NCI-H524 treated with DMSO at 0.1 percent for 48 hours (cell line): ENCODE data around the gene ACACA.

ENCODE experiments used
- DNase-seq: peaks from one replicate; lab custom pipeline; 2025; lab: John Stamatoyannopoulos, UW

ACACA gene

GRCh38 chr17:37344519-37344918 lies 62.1 kb downstream of the ACACA start:
- no peak for DNase-seq

- no peak for DNase-seq
These were observed 64.0 kb downstream of the ACACA start for GRCh38 chr17:37342589-37342988.

- no peak for DNase-seq
These were observed 65.8 kb downstream of the ACACA start for GRCh38 chr17:37340804-37341203.

GRCh38 chr17:37339321-37339720 lies 67.3 kb downstream of the ACACA start:
- no peak for DNase-seq

- no peak for DNase-seq
These were observed 67.8 kb downstream of the ACACA start for GRCh38 chr17:37338847-37339246.

GRCh38 chr17:37327341-37328090 lies 79.1 kb downstream of the ACACA start:
- DNase-seq: no peak

GRCh38 chr17:37322826-37323561 lies 83.6 kb downstream of the ACACA start:
- DNase-seq: peak; percentile 74

- DNase-seq: no peak
These were observed 84.5 kb downstream of the ACACA start for GRCh38 chr17:37322106-37322505.

GRCh38 chr17:37318931-37319594 lies 87.6 kb downstream of the ACACA start:
- DNase-seq: no peak

- DNase-seq: no peak
These were observed 88.8 kb downstream of the ACACA start for GRCh38 chr17:37317867-37318266.

- no peak for DNase-seq
These were observed 91.0 kb downstream of the ACACA start for GRCh38 chr17:37315601-37316000.

GRCh38 chr17:37312137-37312923 lies 94.3 kb downstream of the ACACA start:
- DNase-seq: no peak

- no peak for DNase-seq
These were observed 95.7 kb downstream of the ACACA start for GRCh38 chr17:37310940-37311339.

GRCh38 chr17:37309051-37309450 lies 97.6 kb downstream of the ACACA start:
- DNase-seq: no peak

- no peak for DNase-seq
These were observed 101.2 kb downstream of the ACACA start for GRCh38 chr17:37305406-37305905.

GRCh38 chr17:37301288-37301687 lies 105.3 kb downstream of the ACACA start:
- DNase-seq: no peak

GRCh38 chr17:37300683-37301082 lies 106.0 kb downstream of the ACACA start:
- DNase-seq: no peak

- no peak for DNase-seq
These were observed 107.2 kb downstream of the ACACA start for GRCh38 chr17:37299257-37299980.

GRCh38 chr17:37295888-37296287 lies 110.7 kb downstream of the ACACA start:
- DNase-seq: no peak

- DNase-seq: no peak
These were observed 111.7 kb downstream of the ACACA start for GRCh38 chr17:37294888-37295287.

GRCh38 chr17:37293770-37294169 lies 112.9 kb downstream of the ACACA start:
- no peak for DNase-seq
